Epithelial cell of umbilical artery (primary cell): ENCODE results near the gene NEK2. TPM values are rescaled to one million over a fixed set of nuclear protein-coding genes. Genes with fewer than 3 reads are reported as not detected.

Experiments
- total RNA-seq: library from RNA; depleted of rRNA; stranded (reverse); fragments of >200 nt; gene quantifications from 2 replicates; pipeline ENCODE4 v1.2.3, GENCODE V29; 2014

NEK2 gene
- 26.6 and 33.9 TPM in 2 replicates for total RNA-seq

GRCh38 chr1:211675230-211676105, at the start of gene NEK2:
NEK2 (minus strand) TSS chr1:211675621; CDS start chr1:211675479, 142 bp downstream.

Other genes starting within 250 kb of the NEK2 start
- not detected in 2 replicates for gene RD3, start 183.5 kb downstream of the NEK2 start, total RNA-seq
- gene SLC30A1, start 96.5 kb downstream of the NEK2 start, total RNA-seq: 27.3 and 27.8 TPM in 2 replicates
- gene LPGAT1, start 155.1 kb upstream of the NEK2 start, total RNA-seq: 30.2 and 71.7 TPM in 2 replicates